KG1 (cell line): ENCODE results near the gene SLC6A15.

Experiments used
- DNase-seq: peaks from one replicate; lab custom pipeline; 2025; lab: John Stamatoyannopoulos, UW

SLC6A15 gene

GRCh38 chr12:84912198-84913128 is at the start of gene SLC6A15:
Gene SLC6A15 (minus strand): TSS chr12:84912799. CDS start chr12:84892120, 20,679 bp downstream.
- no peak for DNase-seq

GRCh38 chr12:84960918-84961317 is 48.3 kb upstream of the SLC6A15 start:
- DNase-seq, result no peak

- no peak for DNase-seq
Observed at GRCh38 chr12:84955298-84955697, 42.7 kb upstream of the SLC6A15 start.

- no peak for DNase-seq
Observed at GRCh38 chr12:84954415-84954814, 41.8 kb upstream of the SLC6A15 start.

DNA sequence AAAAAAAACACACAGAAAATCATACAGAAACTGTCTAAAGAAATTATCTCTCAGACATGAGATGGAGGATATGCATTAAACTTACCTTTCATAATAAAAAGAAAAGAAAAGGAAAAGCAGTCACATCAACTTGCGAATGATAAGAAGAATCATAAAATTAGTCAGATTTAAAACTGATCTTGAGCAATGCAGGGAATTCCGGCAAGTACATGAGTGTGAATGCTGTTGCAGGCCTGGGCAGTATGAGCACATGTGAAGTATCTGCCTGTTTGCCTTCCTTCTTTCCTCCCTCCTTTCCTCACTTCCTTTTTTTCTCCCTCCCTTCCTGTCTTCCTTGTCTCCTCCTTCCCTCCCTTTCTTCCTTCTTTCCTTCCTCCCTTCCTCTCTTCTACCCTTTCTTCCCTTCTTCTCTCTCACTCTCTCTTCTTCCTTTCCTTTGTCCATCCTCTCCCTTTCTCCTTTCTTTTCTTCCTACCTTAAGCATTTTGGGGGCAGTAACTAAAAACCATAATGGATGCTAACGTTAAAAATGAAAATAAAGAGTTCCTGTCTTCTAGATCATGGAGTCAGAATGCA is 38.5 kb upstream of the SLC6A15 start:
- no peak for DNase-seq

- DNase-seq, result no peak
Observed at GRCh38 chr12:84946753-84947152, 34.2 kb upstream of the SLC6A15 start.

DNA sequence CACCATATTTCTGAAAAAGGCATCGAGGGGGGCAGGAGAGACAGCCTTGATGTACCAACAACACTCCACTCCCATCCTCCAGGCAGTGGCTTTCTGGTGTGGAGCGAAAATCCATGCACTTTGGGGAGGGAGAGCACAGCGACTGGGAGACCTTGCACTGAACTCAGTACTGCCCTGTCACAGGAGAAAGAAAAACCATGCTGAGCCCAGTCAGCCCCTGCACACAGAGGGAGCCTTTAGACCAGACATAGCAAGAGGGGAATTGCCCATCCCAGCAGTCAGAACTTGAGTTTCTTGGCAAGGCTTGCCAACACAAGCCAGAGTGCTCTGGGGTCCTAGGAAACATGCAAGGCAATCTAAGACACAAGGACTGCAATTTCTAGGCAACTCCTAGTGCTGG is 24.8 kb upstream of the SLC6A15 start:
- DNase-seq, result no peak

DNA sequence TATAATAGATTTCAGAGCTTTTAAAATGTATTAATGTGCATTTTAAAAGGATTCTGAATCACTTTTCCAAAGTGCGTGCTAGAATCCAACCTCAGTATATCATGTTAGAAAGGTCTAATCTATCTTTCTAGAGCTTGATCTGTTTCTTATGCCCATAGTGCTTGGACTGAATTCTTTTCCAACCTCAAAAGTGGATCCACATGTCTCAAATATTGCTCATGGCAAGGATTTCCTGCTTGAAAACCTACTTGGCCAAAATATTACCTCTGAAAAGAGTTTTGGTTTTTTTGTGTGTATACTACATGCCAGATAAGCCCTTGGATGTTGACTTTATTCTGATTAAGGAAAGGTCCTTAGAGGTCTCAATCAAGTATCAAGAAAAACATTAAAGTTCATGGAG is 16.9 kb upstream of the SLC6A15 start:
- no peak for DNase-seq

GRCh38 chr12:84924981-84925380 is 12.4 kb upstream of the SLC6A15 start:
- no peak for DNase-seq

DNA sequence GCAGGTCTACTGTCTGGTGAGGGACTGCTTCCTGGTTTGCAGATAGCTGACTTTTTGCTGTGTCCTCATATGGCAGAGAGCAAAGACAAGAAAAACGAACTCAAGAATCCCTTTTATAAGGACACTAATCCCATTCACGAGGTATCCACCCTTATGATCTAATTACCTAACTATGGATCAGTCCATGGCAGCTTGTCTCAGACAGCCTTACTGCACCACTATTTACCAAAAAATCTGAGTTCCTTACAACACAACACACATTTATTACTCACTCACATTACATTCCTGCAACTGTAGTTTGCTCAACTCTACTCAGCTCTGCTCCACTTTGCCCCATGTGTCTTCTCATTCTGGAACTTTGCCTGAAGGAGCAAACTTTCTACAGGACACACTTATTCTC is 10.1 kb upstream of the SLC6A15 start:
- DNase-seq, result no peak

DNA sequence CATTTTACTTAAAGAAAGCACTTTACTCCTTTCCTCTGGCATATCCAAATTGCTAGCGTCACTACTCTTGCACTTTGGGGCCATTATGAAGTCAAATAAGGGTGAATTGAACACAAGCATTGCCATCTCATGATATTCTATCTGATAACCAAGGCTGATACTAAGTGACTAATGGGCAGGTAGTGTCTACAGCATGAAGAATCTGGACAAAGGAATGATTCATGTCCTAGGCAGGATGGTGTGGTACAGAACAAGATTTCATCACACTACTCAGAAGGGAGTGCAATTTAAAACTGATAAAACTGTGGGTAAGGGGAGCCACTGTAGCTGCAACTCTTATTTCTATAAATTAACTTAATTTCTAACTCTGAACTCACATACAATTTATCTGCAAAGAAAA is 7.7 kb upstream of the SLC6A15 start:
- DNase-seq, result no peak

GRCh38 chr12:84919271-84919670 is 6.7 kb upstream of the SLC6A15 start:
- DNase-seq, result no peak

DNA sequence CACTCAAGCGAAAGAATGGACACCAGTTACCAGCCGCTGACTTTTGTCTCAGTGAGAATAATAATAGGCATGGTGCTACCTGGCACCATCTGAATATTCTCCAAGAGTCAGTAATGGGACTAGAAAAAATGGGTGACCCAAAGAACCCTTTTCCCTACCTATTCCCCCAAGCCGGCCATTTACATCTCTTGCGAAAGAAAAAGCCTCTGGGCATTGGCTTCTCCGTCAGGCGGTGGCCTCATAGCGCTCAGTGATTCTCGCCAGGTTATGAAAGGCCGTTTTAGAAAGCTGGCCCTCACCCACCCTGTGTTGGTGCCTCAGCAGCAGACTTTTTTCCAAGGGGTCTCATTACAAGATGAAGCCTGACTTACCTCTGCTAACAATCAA is 523 bp upstream of the SLC6A15 start:
- no peak for DNase-seq

GRCh38 chr12:84911271-84912197 is 1.1 kb downstream of the SLC6A15 start:
- DNase-seq, result no peak

DNA sequence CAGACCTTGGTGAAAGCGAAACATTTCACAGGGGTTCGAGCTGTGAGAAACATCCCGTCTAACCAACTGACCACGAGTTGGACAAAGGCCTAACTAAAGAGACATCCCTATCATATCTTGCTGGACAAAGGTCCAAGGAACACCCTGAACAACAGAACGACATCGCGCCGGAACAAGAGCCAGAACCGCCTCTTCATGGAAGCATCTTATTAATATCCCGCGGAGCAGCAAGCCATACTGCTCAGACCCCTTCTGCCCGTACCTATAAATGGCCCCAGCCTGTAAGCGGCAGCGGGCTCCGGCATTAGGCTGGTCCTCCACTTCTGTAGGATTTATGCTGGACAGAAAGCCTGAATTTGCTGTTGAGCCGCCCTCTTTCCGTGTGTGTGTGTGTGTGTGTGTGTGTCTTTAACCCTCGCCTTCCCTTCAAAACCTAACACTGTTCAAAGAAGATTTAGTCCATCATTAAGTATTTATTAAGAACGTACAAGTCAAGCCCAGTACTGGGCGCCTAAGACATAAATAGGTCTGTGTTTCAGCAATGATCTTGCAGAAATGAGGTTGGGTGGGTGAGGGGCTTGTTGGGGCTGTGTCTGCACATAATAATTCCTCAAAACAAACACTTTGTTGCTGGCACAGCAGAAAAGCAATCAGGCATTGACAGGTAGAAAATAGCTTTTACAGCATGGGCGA is 1.9 kb downstream of the SLC6A15 start:
- DNase-seq, result no peak

GRCh38 chr12:84904051-84904450 is 8.5 kb downstream of the SLC6A15 start:
- DNase-seq, result no peak

DNA sequence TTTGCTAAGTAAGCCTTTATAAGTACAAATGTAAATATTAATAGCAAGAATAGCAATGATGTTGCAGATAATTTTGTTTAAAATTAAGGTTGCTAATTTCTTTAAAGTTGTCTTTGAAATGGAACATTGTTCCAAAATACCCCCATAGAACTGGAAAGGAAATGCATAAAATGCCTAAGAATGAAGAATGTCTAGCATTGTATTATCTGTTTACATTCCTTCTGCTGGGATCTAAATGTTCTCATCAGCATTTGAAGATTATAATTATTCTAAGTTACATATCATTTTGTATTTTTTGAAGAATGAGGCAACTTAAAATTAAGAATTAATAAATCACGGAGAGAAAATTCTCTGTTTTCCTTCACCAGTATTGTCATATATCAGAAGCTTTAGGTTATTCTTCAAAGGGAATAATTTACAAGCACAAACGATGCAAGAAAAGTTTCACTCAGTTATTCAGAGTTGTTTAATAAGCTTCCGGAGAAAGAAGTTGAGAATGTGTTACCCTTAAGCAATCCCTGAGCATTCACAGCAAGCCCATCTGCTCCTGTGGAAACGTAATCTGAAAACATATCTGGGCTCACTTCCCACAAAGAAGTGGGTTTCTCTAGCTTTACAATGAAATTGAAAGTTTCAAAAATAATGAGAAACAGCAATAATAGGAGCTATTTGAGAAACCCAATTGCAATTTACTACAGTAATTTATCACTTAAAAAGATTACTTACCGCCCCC is 21.3 kb downstream of the SLC6A15 start:
- no peak for DNase-seq

GRCh38 chr12:84889818-84890217 is 22.8 kb downstream of the SLC6A15 start:
- no peak for DNase-seq

- no peak for DNase-seq
Observed at GRCh38 chr12:84888861-84889260, 23.7 kb downstream of the SLC6A15 start.

DNA sequence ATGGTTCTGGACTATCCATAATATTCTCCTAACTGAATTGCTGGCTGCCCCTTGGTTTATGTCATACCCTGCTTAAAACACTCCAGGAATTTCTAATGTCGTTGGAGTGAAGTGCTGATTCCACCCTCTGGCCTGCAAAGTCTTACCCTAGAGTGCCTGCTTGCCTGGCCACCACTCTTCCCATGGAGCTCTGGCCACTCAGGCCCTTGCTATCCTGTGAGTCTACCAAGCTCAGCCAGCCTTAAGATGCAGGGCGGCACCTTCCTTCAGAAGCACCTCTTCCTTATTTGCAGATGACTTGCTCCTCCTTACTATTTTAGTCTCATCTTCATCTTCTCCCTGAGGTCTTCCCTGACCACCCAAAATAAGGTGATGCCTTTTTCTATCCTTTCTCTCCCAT is 35.3 kb downstream of the SLC6A15 start:
- no peak for DNase-seq

- no peak for DNase-seq
Observed at GRCh38 chr12:84875241-84875640, 37.4 kb downstream of the SLC6A15 start.
